Retinal pigment epithelial cell (primary cell): ENCODE results near the gene ANKRD65.

ENCODE experiments used
- DNase-seq: peaks from one replicate; pipeline ENCODE4 v3.0.0-alpha.2; 2010; ENCODE audit warnings: low read depth
- H3K4me3 ChIP-seq: 2 replicates; pipeline ENCODE4 v1.5.1; 2011; ENCODE audit warnings: mild to moderate bottlenecking, low read length, control low read depth, moderate library complexity
- CTCF ChIP-seq: conservative IDR thresholded peaks from 2 replicates; pipeline ENCODE4 v1.5.1; 2011; ENCODE audit warnings: low read depth, low read length, control low read depth, inconsistent platforms

The ANKRD65 gene

GRCh38 chr1:1442069-1442770 lies 21.1 kb upstream of the ANKRD65 start:
- TF ChIP-seq CTCF = no peak
- DNase-seq = no peak
- no peak overlapping the region for H3K4me3 ChIP-seq

- no peak for DNase-seq
- no peak overlapping the region for H3K4me3 ChIP-seq
- peak; percentile 96 for TF ChIP-seq CTCF
These were observed 20.2 kb upstream of the ANKRD65 start for GRCh38 chr1:1441002-1441888.

- no peak for DNase-seq
- no peak for TF ChIP-seq CTCF
- H3K4me3 ChIP-seq = no peak overlapping the region
These were observed 19.4 kb upstream of the ANKRD65 start for GRCh38 chr1:1440262-1441001.

GRCh38 chr1:1439546-1440261 lies 18.6 kb upstream of the ANKRD65 start:
- no peak overlapping the region for H3K4me3 ChIP-seq
- TF ChIP-seq CTCF = no peak
- DNase-seq = no peak

- no peak for TF ChIP-seq CTCF
- no peak overlapping the region for H3K4me3 ChIP-seq
- DNase-seq = no peak
These were observed 17.7 kb upstream of the ANKRD65 start for GRCh38 chr1:1438531-1439381.

GRCh38 chr1:1437904-1438376 lies 16.9 kb upstream of the ANKRD65 start:
- no peak for TF ChIP-seq CTCF
- H3K4me3 ChIP-seq = no peak overlapping the region
- DNase-seq = no peak
